Measurements from ENCODE around the gene MYO10.

MYO10 gene

GRCh38 chr5:16812448-16812847 lies 123.6 kb downstream of the MYO10 start:
- DNase-seq (ENCODE audit: low read depth in 2 of 2), result no peak

- DNase-seq (ENCODE audit: low read depth in 2 of 2), result no peak
Observed at GRCh38 chr5:16810208-16810854, 125.8 kb downstream of the MYO10 start.

GRCh38 chr5:16809395-16810207 lies 126.5 kb downstream of the MYO10 start:
- peak in 1 of 2 experiments; percentile 53 for DNase-seq (ENCODE audit: low read depth in 2 of 2)

- DNase-seq (ENCODE audit: low read depth in 2 of 2), result no peak
Observed at GRCh38 chr5:16809010-16809394, 127.1 kb downstream of the MYO10 start.

- no peak for DNase-seq (ENCODE audit: low read depth in 2 of 2)
Observed at GRCh38 chr5:16808021-16808420, 128.1 kb downstream of the MYO10 start.

DNA sequence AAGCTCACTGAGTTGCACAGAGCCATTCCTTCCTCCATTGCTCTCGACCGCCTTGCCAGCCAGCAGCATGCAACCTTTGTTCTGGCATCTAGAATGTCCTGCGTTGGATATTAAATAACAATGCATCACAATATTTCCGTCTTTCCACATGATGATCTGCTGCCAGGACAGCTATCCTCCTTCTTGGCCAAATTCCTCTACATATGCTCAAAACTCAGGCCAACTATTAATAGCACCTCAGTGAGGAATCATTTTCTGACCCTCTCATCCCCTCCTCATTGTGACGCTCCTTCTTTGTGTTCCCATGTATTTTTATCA lies 128.6 kb downstream of the MYO10 start:
- no peak for DNase-seq (ENCODE audit: low read depth in 2 of 2)

DNA sequence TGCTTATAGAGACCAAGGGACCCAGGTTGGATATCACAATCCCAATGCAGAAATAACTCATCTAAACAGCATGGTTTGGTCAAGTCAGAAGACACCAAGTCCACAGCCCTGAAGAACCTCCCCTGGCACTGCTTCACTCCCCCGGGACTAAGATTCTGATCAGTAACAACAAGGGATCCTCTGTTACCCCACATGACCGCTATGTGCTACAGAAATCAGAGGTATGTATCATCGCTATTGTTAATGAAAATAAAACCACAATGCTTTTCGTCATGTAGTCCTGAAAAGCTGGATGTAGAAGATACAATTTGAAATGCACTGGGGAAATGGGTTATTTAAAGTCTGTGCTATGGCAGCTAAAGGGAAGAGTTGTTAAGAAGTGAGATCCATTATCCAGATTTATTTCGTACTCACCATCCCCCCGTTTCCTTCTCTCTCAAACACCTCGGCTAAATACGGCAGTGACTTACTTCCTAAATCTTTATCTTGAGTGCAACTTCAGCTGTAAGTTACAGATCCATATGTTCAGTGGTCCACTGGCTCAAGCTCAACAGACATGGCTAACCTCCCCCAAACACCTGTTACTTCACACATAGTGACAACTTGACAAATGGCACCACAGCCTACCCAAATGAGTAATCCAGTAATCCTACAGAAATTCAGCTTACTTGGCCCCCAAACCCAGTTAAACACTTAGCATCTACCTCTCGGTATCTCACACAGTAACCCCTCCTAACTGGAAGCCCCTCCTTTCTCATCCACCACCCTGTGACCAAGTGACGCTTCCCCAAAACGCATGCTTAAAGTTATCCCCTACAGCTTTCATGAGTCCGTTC lies 129.2 kb downstream of the MYO10 start:
- DNase-seq (ENCODE audit: low read depth in 2 of 2), result no peak

DNA sequence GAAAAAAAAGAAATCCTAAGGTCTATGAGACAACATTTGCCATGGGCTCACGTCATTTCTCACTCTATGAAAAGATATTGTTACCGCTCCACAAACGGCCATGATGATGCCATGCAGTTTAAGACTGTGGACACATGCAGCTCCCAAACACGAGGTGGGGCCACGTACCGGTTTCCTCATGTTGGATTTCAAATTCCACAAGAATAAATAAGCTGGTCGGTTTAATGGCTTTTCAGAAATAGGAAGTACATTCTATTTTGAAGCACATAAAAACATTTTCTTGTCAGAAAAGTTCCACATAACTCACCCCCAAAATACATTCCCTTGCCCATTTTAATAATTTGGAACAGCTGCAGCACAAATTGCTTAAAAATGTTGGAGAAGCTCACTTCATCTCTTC lies 130.6 kb downstream of the MYO10 start:
- peak; percentile 75 to 79 for DNase-seq (ENCODE audit: low read depth in 2 of 2)

DNA sequence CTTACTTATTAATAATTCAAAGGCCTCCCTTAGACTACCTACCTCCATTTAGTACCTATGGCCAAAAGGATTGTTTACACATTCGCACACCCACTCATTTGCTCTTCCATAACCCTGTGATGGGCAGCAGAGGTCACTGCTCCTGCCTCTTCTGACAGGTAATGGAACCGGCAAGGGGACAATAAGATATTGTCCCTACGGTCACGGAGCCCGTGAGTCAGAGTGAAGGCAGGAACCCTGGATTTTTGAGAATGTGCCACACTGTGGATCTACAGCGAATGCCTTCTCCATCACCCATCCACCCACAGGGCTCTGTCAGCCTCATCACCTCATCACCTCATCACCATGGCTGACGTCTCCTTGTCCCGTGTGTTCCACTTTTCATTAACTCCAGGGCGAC lies 132.3 kb downstream of the MYO10 start:
- DNase-seq (ENCODE audit: low read depth in 2 of 2), result no peak

DNA sequence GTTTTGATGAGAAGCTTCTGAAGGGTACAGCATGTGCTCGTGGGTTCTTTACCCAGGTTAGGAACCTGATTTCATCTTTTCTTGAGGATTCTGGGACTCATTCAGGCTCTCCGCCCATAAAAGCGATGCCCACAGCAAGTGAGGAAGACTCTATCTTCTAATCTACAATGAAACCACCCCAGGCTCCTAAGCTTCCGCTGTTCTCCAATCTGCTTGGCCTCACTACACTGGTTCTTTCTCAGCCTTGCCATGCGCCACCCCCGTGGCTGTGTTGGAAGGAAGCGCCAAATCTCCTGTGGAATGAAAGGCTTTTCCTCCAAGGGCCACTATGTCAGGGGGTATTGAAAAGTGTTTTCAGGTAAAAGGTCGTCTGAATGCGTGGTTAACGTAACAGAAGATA lies 135.6 kb downstream of the MYO10 start:
- no peak for DNase-seq (ENCODE audit: low read depth in 2 of 2)

DNA sequence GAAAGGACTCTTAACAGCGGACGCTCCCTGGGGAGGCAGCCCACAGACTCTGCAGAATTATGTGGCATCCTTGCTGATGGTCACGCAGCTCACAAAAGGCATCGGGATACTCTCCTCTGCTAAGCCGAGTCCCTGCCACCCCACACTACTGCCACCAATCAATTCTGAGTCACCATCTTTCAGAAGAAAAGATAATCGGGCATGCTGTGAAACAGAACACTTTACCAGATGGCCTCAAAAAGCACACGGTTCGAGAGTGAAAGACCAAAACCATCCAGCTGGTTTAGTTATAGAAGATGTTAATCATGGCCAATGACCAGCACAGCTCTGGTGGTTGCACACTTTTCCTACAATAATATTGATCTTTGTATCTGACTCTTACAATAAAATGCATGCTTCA lies 136.3 kb downstream of the MYO10 start:
- DNase-seq (ENCODE audit: low read depth in 2 of 2), result no peak

GRCh38 chr5:16797951-16798350 lies 138.1 kb downstream of the MYO10 start:
- DNase-seq (ENCODE audit: low read depth in 2 of 2), result no peak

DNA sequence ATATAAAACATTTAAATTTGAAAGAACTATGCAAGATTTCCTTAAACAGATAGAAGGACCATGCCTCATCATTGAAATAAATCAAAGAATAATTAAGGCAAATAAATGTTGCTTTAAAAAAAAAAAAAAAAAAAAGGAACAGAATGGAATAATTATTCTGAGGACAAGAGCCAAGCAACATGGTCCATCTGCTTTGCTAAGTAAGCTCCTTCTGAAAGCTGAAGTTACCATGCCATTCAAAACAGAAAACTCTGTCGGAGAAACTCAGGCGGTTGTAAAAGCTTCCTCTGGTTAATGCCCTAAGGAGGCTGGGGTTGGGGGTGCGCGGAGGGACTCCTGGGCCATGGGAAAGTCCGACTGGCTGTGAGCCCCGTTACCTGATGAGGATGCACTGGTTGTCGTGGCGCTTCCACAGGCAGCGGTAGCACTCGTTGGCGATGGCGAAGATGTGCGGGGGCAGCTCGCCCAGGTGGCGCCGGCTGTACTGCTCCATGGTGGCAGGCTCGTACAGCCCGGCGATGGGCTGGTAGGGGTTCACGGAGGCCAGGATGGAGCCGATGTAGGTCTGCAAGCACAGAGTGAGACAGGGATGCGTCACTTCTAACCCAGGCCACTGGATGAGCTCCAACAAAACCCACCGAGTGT lies 141.7 kb downstream of the MYO10 start:
- DNase-seq (ENCODE audit: low read depth in 2 of 2), result no peak

DNA sequence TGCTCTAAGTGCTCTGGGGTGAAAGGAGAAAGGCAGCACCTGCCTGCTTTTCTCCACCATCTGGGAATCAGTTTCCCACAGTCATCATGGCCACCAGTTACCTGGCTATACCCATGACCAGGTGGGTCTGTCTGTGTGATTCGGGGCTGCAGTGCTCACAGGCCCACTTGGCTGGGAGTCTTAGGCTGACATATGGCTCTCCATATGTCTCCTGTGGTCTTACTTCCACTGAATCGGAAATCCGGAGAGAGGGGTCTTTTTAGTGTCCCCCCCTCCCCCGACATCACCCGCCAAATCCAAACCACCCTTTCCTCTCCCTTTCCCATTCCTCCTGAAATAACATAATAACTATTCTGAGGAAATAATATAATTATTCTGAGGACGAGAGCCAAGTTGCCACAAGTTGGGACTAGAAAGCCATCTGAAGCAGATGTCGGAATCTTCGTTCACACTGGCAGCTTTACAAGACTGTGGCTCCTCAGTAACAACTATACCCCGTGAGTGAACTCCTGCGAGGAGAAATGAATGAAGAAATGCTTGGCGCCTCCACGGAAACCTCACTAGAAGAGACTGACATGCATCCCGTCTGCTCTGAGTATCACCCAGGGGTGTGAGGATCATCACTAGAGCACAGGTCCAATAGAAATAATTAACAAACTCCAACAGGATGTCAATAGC lies 143.4 kb downstream of the MYO10 start:
- no peak for DNase-seq (ENCODE audit: low read depth in 2 of 2)

DNA sequence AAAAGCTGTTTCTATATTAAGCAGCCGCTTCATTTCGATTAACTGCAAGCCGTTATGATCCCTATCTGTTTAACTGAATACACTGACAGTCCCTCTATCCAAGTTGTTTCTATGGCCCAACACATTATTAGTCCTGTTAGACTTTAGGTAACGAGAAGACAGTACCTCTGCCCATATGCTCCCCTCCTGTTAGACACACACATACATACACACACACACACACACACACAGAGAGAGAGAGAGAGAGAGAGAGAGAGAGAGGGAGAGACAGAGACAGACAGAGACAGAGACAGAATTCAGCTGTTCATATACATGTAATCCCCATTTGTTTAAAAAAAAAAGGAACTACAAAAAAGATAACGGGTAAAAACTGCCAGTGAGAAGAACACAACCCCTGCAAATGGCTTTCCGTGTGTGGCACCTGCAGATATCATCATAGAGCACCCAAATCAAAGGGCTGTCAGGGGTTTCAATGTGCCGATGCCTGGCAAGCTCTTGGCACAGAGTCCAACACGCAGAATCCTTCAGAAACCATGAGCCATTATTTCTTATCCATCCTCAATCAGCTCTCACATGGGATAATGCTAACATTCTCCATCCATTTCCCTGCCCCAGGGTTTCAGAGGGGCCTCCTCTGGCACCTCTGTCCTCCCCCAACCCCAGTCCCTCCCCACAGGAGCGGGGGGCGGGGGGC lies 144.0 kb downstream of the MYO10 start:
- no peak for DNase-seq (ENCODE audit: low read depth in 2 of 2)

DNA sequence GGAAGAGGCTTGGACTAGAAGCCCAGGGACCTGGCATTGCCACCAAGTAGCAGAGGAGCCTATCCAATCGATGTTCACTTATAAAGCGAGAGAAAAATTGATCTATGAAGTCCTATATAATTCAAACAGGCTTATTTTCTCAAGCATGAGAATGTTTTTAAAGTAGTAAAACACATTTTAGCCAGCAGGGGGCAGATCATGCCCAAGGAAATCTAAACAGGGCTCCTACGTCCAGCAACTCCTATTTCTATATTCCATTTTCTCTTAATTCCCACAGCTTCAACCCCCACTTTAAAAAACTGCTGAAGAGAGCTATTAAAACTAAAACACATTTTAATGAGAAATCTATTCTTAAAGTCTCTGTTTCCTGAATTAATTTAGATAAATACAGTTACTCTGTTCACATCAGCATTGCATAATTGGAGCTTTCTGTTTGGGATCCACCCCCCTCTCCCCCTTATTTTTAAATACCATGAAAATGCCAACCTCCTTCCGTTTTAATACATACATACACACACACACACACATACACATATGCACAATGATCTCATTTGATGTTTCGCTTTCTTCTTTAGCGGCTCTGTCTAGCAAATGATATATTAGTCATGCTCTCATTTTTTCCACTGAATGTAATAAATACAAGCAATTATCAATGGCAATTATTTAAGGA lies 144.9 kb downstream of the MYO10 start:
- DNase-seq (ENCODE audit: low read depth in 2 of 2), result no peak

GRCh38 chr5:16788957-16789356 lies 147.1 kb downstream of the MYO10 start:
- no peak for DNase-seq (ENCODE audit: low read depth in 2 of 2)

GRCh38 chr5:16787278-16787677 lies 148.8 kb downstream of the MYO10 start:
- no peak for DNase-seq (ENCODE audit: low read depth in 2 of 2)

GRCh38 chr5:16784843-16785791 lies 151.0 kb downstream of the MYO10 start:
- no peak for DNase-seq (ENCODE audit: low read depth in 2 of 2)

All from fibroblast of skin of left biceps (primary cell).